Measurements from ENCODE around the gene RAB6B. TPM values are rescaled to one million over a fixed set of nuclear protein-coding genes. Genes with fewer than 3 reads are reported as not detected.

The RAB6B gene
- total RNA-seq, 1 experiment from 2014 or later, result 0.33 TPM

Other genes with a start within 250 kb of the RAB6B start
- gene TOPBP1, start 233.9 kb downstream of the RAB6B start, total RNA-seq (2014; rRNA removed; shearing (Covaris generic)), result 70.8 and 73.0 TPM in 2 replicates
- gene TF, start 149.5 kb downstream of the RAB6B start, total RNA-seq (2014; rRNA removed; shearing (Covaris generic)), result under 0.01 and 1.7 TPM in 2 replicates
- 96.0 and 107 TPM in 2 replicates for gene SRPRB, start 90.1 kb downstream of the RAB6B start, total RNA-seq (2014; rRNA removed; shearing (Covaris generic))
- 0.24 TPM in 1 of 2 replicates, not detected in the other for gene SLCO2A1, start 134.0 kb upstream of the RAB6B start, total RNA-seq (2014; rRNA removed; shearing (Covaris generic))